Measurements from ENCODE around the gene FAM219B. TPM values are rescaled to one million over a fixed set of nuclear protein-coding genes. Genes with fewer than 3 reads are reported as not detected.
"Not testable (repeated sequence)": the region's sequence is repeated elsewhere in the genome, so short reads cannot be mapped to it uniquely, and the experiment has no call there.

The FAM219B gene
- total RNA-seq, 2 experiments from 2014 or later: 21.5 to 26.8 TPM

DNA sequence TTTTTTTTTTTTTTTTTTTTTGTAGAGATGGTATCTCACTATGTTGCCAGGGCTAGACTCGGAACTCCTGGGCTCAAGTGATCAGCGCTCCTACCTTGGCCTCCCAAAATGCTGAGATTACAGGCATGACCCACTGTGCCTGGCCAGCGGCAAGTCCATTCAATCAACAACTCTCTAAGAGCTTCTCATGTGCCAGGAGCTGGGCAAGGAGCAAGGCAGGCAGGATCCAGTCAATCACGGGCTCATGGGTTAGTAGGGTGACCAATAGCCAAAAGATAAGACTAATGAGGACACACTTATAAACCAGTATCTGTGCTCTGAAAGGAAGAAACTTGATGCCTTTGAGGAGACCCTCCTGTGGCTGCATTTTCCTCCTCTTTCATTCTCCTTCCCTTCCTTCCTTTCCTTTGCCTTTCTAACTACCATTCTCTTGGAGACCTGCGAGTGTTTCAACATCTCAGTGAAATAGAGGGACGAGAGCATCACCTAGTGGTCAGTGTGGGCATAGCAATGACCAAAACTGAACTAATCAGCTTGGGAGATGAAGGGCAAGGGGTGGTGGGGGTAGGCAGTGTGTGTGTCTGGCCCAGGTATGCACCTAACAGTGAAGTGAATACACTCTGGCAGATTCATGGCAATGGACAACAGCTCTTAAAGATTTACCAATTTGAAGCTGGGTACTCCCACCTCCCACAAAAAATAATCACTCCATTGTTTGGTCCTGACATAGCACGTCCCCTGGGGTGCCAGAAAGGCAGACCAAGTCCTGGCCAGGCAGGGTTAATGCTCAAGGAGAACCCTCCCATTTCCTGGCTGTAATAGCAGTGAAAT lies 43.6 kb upstream of the FAM219B start:
- H3K4me3 Mint-ChIP-seq: no peak overlapping the region
- Histone ChIP-seq H3K36me3 (ENCODE audit: insufficient read depth, low read length) (no peaks in the 10 kb centered on the region), H3K9me3 (ENCODE audit: control insufficient read depth in 1 of 2, insufficient read depth in 1 of 2, low read length in 2 of 2) (no peaks in the 10 kb centered on the region), H3K4me3 (ENCODE audit: low read length) (no peak overlapping the region), H3K27me3 (ENCODE audit: control insufficient read depth in 1 of 2, insufficient read depth in 2 of 2, low read length in 2 of 2) (peaks cover 0 to 6% of the 10 kb centered on the region in 2 experiments), H3K4me1 (ENCODE audit: insufficient read depth, low read length) (peaks cover 4% of the 10 kb centered on the region), H3K27ac (ENCODE audit: low read depth in 1 of 2, low read length in 2 of 2) (no peak overlapping the region)
- peak; percentile 58 to 87 (median 76) for DNase-seq
- intact Hi-C loops (cut with DNase I, micrococcal nuclease): loop anchor here (1.0 to 10.0 kb wide), 6 partner anchors 48 to 575 kb away; no protein-coding TSS in a partner anchor
- POLR2A ChIA-PET: interaction anchor here (0.7 to 1.3 kb wide), 4 partner anchors 12 to 335 kb away, joined by 3 to 5 read pairs (median 4); partner anchors contain the start of genes CLK3 and COX5A
- no peaks in the 10 kb centered on the region for H3K27me3 Mint-ChIP-seq
- no peak overlapping the region for H3K27ac Mint-ChIP-seq
- H3K4me1 Mint-ChIP-seq (ENCODE audit: low read depth): peaks cover 5% of the 10 kb centered on the region
- CTCF ChIA-PET: interaction anchor here (0.5 to 1.8 kb wide), 22 partner anchors 9 to 519 kb away, joined by 3 to 7 read pairs (median 4); partner anchors contain the start of genes C15orf39, COX5A and FAM219B
- H3K36me3 Mint-ChIP-seq (ENCODE audit: low read depth): no peaks in the 10 kb centered on the region
- peak; percentile 96 for ATAC-seq (ENCODE audit: poor library complexity)
- no peaks in the 10 kb centered on the region for H3K9me3 Mint-ChIP-seq
- peak; percentile 97 for TF ChIP-seq CTCF (IDR thresholded peaks at IDR 0.05)

DNA sequence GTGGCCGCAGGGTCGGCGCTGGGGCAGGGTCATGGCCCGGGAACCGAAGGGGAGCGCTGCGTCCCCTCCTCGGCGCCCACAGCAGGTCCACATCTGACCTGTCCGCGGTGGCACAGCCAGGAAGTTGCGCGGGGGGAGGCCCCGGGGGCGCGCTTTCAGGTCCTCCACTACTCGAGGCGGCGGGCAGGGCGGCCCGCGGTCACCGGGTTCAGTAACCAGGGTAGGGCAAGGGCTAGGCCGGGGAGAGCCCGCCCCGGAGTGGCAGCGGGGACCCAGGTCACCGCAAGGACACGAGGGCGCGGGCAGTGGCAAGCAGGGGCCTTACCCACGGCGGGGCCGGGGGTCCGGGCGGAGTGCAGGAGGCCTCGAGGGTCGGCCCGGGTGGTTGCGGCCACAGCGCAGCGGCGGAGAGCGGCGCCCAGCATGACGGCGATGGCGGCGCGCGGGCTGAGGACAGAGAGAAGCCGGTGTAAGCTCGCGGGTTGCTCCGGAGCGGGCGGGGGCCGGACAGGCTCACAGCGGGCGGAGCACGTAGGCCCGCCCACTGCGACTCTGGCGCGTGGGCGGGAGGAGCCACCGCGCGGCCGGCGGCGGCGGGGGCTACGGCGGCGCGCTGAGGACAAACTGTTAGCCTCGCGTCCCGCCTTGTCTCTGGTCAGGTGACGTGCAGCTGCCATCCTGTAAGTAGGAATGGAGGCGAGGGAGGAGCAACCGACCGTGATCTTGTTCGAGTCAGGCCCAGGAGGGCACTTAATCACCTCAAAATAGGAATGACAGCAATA lies 31.1 kb upstream of the FAM219B start, which contains the start of gene COX5A:
Gene COX5A (minus strand): TSS at position 484 of the 782 bp plus-strand sequence. CDS start 59 bp downstream, at position 425.
- H3K36me3 Mint-ChIP-seq (ENCODE audit: low read depth): peaks cover 10% of the 10 kb centered on the region
- H3K36me3 ChIP-seq (ENCODE audit: insufficient read depth, low read length): no peaks in the 10 kb centered on the region
- intact Hi-C loops (cut with DNase I, micrococcal nuclease): loop anchor here (2.0 to 10.0 kb wide), 14 partner anchors 45 to 943 kb away; partner anchors contain the start of genes ARID3B (in 2 of the 2), C15orf39 (in 1 of the 2), CSK (in 1 of the 2) and EDC3 (in 1 of the 2)
- peak within 1 kb of the TSS; percentile 82 for H3K4me3 ChIP-seq (ENCODE audit: low read length)
- ChIA-PET CTCF (interaction anchor here (1.0 to 1.8 kb wide), 5 partner anchors 12 to 157 kb away, joined by 3 to 7 read pairs (median 5); partner anchors contain the start of gene RPP25), POLR2A (interaction anchor here (0.7 to 2.0 kb wide), 24 partner anchors 11 to 943 kb away, joined by 3 to 17 read pairs (median 4); partner anchors contain the start of genes ARID3B, C15orf39, CLK3 and CSK)
- peak within 1 kb of the TSS; percentile 98 for H3K4me3 Mint-ChIP-seq
- H3K27me3 Mint-ChIP-seq: no peaks in the 10 kb centered on the region
- H3K4me1 ChIP-seq (ENCODE audit: insufficient read depth, low read length): peaks cover 37% of the 10 kb centered on the region
- H3K9me3 Mint-ChIP-seq: no peaks in the 10 kb centered on the region
- peaks cover 28% of the 10 kb centered on the region for H3K4me1 Mint-ChIP-seq (ENCODE audit: low read depth)
- H3K27ac Mint-ChIP-seq: peak within 1 kb of the TSS; percentile 86
- H3K9me3 ChIP-seq (ENCODE audit: control insufficient read depth in 1 of 2, insufficient read depth in 1 of 2, low read length in 2 of 2): no peaks in the 10 kb centered on the region
- H3K27ac ChIP-seq (ENCODE audit: low read depth in 1 of 2, low read length in 2 of 2): peak within 1 kb of the TSS; percentile 58 to 74
- H3K27me3 ChIP-seq (ENCODE audit: control insufficient read depth in 1 of 2, insufficient read depth in 2 of 2, low read length in 2 of 2): no peaks in the 10 kb centered on the region
- no peak for TF ChIP-seq CTCF (IDR thresholded peaks at IDR 0.05)
- peak; percentile 83 to 97 (median 88) for DNase-seq
- ATAC-seq (ENCODE audit: poor library complexity): peak; percentile 95

DNA sequence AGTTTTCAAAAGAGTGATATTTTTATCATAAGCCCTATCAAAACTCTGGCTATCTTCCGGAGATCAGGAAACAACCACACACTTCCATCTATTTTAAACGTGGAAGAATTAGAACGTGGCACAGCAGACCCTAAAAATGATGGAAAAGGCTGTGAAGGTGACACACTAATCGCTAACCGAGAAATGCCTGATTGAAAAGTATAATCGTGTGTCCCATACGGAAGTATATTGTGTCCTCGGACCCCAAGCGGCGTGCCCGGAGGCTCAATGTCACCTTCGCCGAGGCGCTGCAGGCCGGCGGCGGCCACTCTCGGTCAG lies 30.6 kb upstream of the FAM219B start:
- H3K4me3 ChIP-seq (ENCODE audit: low read length): peak overlapping the region; percentile 82
- ChIA-PET CTCF (interaction anchor here (1.6 to 2.1 kb wide), 3 partner anchors 13 to 156 kb away, joined by 5 read pairs; partner anchors contain the start of gene RPP25), POLR2A (interaction anchor here (0.8 to 2.0 kb wide), 15 partner anchors 12 to 942 kb away, joined by 3 to 17 read pairs (median 5); partner anchors contain the start of genes C15orf39, CLK3, FAM219B and PML)
- DNase-seq (no peak), ATAC-seq (ENCODE audit: poor library complexity) (no peak)
- peaks cover 15% of the 10 kb centered on the region for H3K36me3 Mint-ChIP-seq (ENCODE audit: low read depth)
- peak overlapping the region in 1 of 2 donors; percentile 74 for H3K27ac ChIP-seq (ENCODE audit: low read depth in 1 of 2, low read length in 2 of 2)
- peaks cover 32% of the 10 kb centered on the region for H3K4me1 Mint-ChIP-seq (ENCODE audit: low read depth)
- intact Hi-C loops (cut with DNase I, micrococcal nuclease): loop anchor here (2.0 to 10.0 kb wide), 10 partner anchors 45 to 942 kb away; partner anchors contain the start of genes ARID3B (in 1 of the 2), C15orf39 (in 1 of the 2), CSK (in 1 of the 2) and EDC3 (in 1 of the 2)
- H3K36me3 ChIP-seq (ENCODE audit: insufficient read depth, low read length): no peaks in the 10 kb centered on the region
- H3K4me3 Mint-ChIP-seq: peak overlapping the region; percentile 98
- no peaks in the 10 kb centered on the region for H3K9me3 ChIP-seq (ENCODE audit: control insufficient read depth in 1 of 2, insufficient read depth in 1 of 2, low read length in 2 of 2)
- peak overlapping the region; percentile 84 for H3K27ac Mint-ChIP-seq
- H3K9me3 Mint-ChIP-seq: no peaks in the 10 kb centered on the region
- TF ChIP-seq CTCF (IDR thresholded peaks at IDR 0.05): no peak
- H3K4me1 ChIP-seq (ENCODE audit: insufficient read depth, low read length): peaks cover 37% of the 10 kb centered on the region
- no peaks in the 10 kb centered on the region for H3K27me3 Mint-ChIP-seq
- no peaks in the 10 kb centered on the region for H3K27me3 ChIP-seq (ENCODE audit: control insufficient read depth in 1 of 2, insufficient read depth in 2 of 2, low read length in 2 of 2)

DNA sequence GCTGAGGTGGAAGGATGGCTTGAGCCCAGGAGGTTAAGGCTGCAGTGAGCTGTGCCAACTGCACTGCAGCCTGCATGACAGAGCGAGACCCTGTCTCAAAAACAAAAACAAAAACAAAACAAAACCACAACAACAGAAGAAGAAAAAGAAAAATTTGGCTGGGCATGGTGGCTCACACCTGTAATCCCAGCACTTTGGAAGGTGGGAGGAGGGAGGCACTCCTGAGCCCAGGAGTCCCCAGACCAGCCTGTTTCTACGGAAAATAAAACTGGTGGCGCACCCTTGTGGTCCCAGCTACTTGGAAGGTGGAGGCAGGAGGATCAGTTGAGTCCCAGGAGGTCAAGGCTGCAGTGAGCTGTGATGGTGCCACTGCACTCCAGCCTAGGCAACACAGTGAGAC lies 28.5 kb upstream of the FAM219B start:
- intact Hi-C loops (cut with DNase I, micrococcal nuclease): loop anchor here (5.0 to 10.0 kb wide), 8 partner anchors 43 to 940 kb away; partner anchors contain the start of genes ARID3B (in 1 of the 2), C15orf39 (in 1 of the 2), CSK (in 1 of the 2) and EDC3 (in 1 of the 2)
- not testable (repeated sequence) for H3K27ac ChIP-seq (ENCODE audit: low read depth in 1 of 2, low read length in 2 of 2); H3K9me3 Mint-ChIP-seq; H3K27me3 Mint-ChIP-seq; DNase-seq; H3K36me3 ChIP-seq (ENCODE audit: insufficient read depth, low read length); H3K27ac Mint-ChIP-seq; H3K9me3 ChIP-seq (ENCODE audit: control insufficient read depth in 1 of 2, insufficient read depth in 1 of 2, low read length in 2 of 2); H3K27me3 ChIP-seq (ENCODE audit: control insufficient read depth in 1 of 2, insufficient read depth in 2 of 2, low read length in 2 of 2); ATAC-seq (ENCODE audit: poor library complexity); H3K4me3 ChIP-seq (ENCODE audit: low read length)
- peaks cover 37% of the 10 kb centered on the region for H3K4me1 ChIP-seq (ENCODE audit: insufficient read depth, low read length)
- H3K4me3 Mint-ChIP-seq: peak overlapping the region; percentile 77
- peaks cover 37% of the 10 kb centered on the region for H3K4me1 Mint-ChIP-seq (ENCODE audit: low read depth)
- H3K36me3 Mint-ChIP-seq (ENCODE audit: low read depth): peaks cover 26% of the 10 kb centered on the region
- ChIA-PET CTCF (interaction anchor here (0.9 to 2.1 kb wide), 3 partner anchors 15 to 300 kb away, joined by 3 to 5 read pairs (median 3); no protein-coding TSS in a partner anchor), POLR2A (interaction anchor here (1.4 to 1.5 kb wide), 2 partner anchors 45 to 65 kb away, joined by 3 read pairs; partner anchors contain the start of gene MPI)
